Liver (tissue), 9 donors: Measurements from ENCODE around the gene RIGI. TPM values are rescaled to one million over a fixed set of nuclear protein-coding genes. Genes with fewer than 3 reads are reported as not detected.

ENCODE experiments used
- DNase-seq: peaks from one replicate; pipeline ENCODE4 v3.0.0-alpha.2; 2017; ENCODE audit warnings: low spot score
- H3K27ac ChIP-seq, 2 donors: one replicate each; pipeline ENCODE4 v1.7.0; 2013; ENCODE audit warnings: inconsistent platforms in 2 of 2, low read length in 2 of 2, control low read depth in 1 of 2, low read depth in 1 of 2, mild to moderate bottlenecking in 1 of 2
- H3K27me3 ChIP-seq, 4 donors: one replicate each; pipeline versions ENCODE4 v1.6.1 to v1.7.0; 2013; ENCODE audit warnings: low read length in 3 of 4, inconsistent platforms in 1 of 4, mild to moderate bottlenecking in 1 of 4, moderate library complexity in 1 of 4; ENCODE audit not compliant: control insufficient read depth in 4 of 4, insufficient read depth in 4 of 4
- H3K36me3 ChIP-seq, 4 donors: one replicate each; pipeline versions ENCODE4 v1.6.1 to v1.7.0; 2013; ENCODE audit warnings: low read length in 3 of 4, mild to moderate bottlenecking in 3 of 4, low read depth in 1 of 4, moderate library complexity in 1 of 4; ENCODE audit not compliant: control insufficient read depth in 4 of 4, insufficient read depth in 3 of 4
- H3K4me1 ChIP-seq, 4 donors: one replicate each; pipeline versions ENCODE4 v1.6.1 to v1.7.0; 2013; ENCODE audit warnings: low read length in 3 of 4, mild to moderate bottlenecking in 3 of 4, moderate library complexity in 1 of 4; ENCODE audit not compliant: control insufficient read depth in 4 of 4, insufficient read depth in 4 of 4
- H3K4me3 ChIP-seq, 3 donors: one replicate each; pipeline versions ENCODE4 v1.6.1 to v1.7.0; 2013; ENCODE audit warnings: low read length in 3 of 3, control low read depth in 1 of 3, low read depth in 1 of 3, mild to moderate bottlenecking in 1 of 3
- H3K9ac ChIP-seq, 2 donors: one replicate each; pipeline ENCODE4 v1.7.0; 2013; ENCODE audit warnings: low read length in 2 of 2, mild to moderate bottlenecking in 2 of 2, moderate library complexity in 2 of 2, control low read depth in 1 of 2, low read depth in 1 of 2
- H3K9me3 ChIP-seq, 4 donors: one replicate each; pipeline versions ENCODE4 v1.6.1 to v1.7.0; 2013; ENCODE audit warnings: low read length in 3 of 4; ENCODE audit not compliant: control insufficient read depth in 4 of 4
- FOXA1 ChIP-seq: IDR thresholded peaks from 2 replicates; pipeline ENCODE4 v1.6.1; 2016; ENCODE audit warnings: antibody characterized with exemption
- FOXA2 ChIP-seq: IDR thresholded peaks from 2 replicates; pipeline ENCODE4 v1.6.1; 2016; ENCODE audit warnings: antibody characterized with exemption
- HNF4G ChIP-seq: IDR thresholded peaks from 2 replicates; pipeline ENCODE4 v1.6.1; 2016; ENCODE audit warnings: antibody characterized with exemption
- NR2F2 ChIP-seq: IDR thresholded peaks from 2 replicates; pipeline ENCODE4 v1.6.1; 2016; ENCODE audit warnings: antibody characterized with exemption
- RAD21 ChIP-seq, 2 donors: IDR thresholded peaks; 2 replicates each; pipeline ENCODE4 v1.6.1; 2016; ENCODE audit warnings: antibody characterized with exemption in 2 of 2, mild to moderate bottlenecking in 2 of 2
- RXRA ChIP-seq, 2 donors: IDR thresholded peaks; 2 replicates each; pipeline ENCODE4 v1.6.1; 2017 to 2018; ENCODE audit warnings: antibody characterized with exemption in 2 of 2, mild to moderate bottlenecking in 1 of 2
- SP1 ChIP-seq: IDR thresholded peaks from 2 replicates; pipeline ENCODE4 v1.6.1; 2018; ENCODE audit warnings: antibody characterized with exemption, mild to moderate bottlenecking
- TAF1 ChIP-seq: conservative IDR thresholded peaks from 2 replicates; pipeline ENCODE4 v1.6.1; 2016; ENCODE audit warnings: antibody characterized with exemption, mild to moderate bottlenecking
- WGBS: extraction: QIAGEN DNeasy Blood & Tissue Kit; methylation state at CpG from one replicate; pipeline ENCODE4 v1.1.7; 2013; 5-methylcytosine and 5-hydroxymethylcytosine counted together
- polyA plus RNA-seq, 2 donors: library from polyadenylated mRNA; stranded (reverse) in 1 of 2; unstranded in 1 of 2; fragments of 200-250 nt in 1 of 2; fragments of >200 nt in 1 of 2; fragmentation: Nextera tagmentation in 1 of 2; extraction: Ambion mirVana in 1 of 2; gene quantifications; one replicate each; pipeline versions ENCODE4 v1.2.1 to v1.2.3, GENCODE V29; 2013 to 2015
- total RNA-seq, 2 donors: library from RNA; depleted of rRNA; stranded (reverse); fragments of >200 nt; gene quantifications; one replicate each; pipeline ENCODE4 v1.2.3, GENCODE V29; 2014
- TF ChIP-seq, protein P1 (sequence below): IDR thresholded peaks from 2 replicates; pipeline ENCODE4 v1.6.1; 2016; ENCODE audit warnings: antibody characterized with exemption, mild to moderate bottlenecking
- TF ChIP-seq, protein P2 (sequence below): IDR thresholded peaks from 2 replicates; pipeline ENCODE4 v1.6.1; 2016; ENCODE audit warnings: antibody characterized with exemption
- TF ChIP-seq, protein P3 (sequence below): fragments of 150-350 bp; IDR thresholded peaks from 2 replicates; pipeline ENCODE4 v1.5.1; 2017; ENCODE audit warnings: improper control_type of control experiment, low read depth, low read length; ENCODE audit not compliant: missing input control
- donor health status: healthy.
- donor health status: healthy.
- donor health status: healthy.
- donor health status: healthy.
- donor health status: healthy.

RIGI gene
- total and polyA plus RNA-seq, 4 donors = 2.6 to 7.4 (median 6.3) TPM

DNA sequence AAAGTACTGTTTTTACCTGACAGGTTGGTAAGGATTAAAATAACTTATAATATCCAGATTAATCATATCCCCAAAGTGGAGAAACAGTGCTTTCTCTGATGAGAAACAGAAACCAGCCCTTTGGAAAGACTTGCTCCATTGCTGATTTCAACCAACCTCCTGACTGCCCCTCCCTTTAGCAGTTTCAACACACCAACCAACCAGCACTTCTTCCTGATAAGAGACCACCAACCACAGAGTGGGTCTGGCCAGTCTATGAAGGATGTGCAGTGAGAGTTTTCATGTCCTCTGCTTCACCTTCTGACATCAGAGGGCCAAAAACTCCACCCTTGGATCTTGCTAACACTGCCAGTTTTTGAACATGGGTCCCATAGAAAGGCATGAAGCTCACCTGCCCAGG is 28.1 kb downstream of the RIGI start:
- no peak for DNase-seq
- H3K27ac ChIP-seq = no peak overlapping the region
- TF ChIP-seq, protein P1, sequence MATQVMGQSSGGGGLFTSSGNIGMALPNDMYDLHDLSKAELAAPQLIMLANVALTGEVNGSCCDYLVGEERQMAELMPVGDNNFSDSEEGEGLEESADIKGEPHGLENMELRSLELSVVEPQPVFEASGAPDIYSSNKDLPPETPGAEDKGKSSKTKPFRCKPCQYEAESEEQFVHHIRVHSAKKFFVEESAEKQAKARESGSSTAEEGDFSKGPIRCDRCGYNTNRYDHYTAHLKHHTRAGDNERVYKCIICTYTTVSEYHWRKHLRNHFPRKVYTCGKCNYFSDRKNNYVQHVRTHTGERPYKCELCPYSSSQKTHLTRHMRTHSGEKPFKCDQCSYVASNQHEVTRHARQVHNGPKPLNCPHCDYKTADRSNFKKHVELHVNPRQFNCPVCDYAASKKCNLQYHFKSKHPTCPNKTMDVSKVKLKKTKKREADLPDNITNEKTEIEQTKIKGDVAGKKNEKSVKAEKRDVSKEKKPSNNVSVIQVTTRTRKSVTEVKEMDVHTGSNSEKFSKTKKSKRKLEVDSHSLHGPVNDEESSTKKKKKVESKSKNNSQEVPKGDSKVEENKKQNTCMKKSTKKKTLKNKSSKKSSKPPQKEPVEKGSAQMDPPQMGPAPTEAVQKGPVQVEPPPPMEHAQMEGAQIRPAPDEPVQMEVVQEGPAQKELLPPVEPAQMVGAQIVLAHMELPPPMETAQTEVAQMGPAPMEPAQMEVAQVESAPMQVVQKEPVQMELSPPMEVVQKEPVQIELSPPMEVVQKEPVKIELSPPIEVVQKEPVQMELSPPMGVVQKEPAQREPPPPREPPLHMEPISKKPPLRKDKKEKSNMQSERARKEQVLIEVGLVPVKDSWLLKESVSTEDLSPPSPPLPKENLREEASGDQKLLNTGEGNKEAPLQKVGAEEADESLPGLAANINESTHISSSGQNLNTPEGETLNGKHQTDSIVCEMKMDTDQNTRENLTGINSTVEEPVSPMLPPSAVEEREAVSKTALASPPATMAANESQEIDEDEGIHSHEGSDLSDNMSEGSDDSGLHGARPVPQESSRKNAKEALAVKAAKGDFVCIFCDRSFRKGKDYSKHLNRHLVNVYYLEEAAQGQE = no peak
- no peaks in the 10 kb centered on the region for H3K27me3 ChIP-seq
- H3K9me3 ChIP-seq = no peaks in the 10 kb centered on the region
- peaks cover 6 to 26% (median 14%) of the 10 kb centered on the region in 4 donors for H3K36me3 ChIP-seq
- H3K4me1 ChIP-seq = no peaks in the 10 kb centered on the region
- no peak overlapping the region for H3K4me3 ChIP-seq
- H3K9ac ChIP-seq = no peak overlapping the region

DNA sequence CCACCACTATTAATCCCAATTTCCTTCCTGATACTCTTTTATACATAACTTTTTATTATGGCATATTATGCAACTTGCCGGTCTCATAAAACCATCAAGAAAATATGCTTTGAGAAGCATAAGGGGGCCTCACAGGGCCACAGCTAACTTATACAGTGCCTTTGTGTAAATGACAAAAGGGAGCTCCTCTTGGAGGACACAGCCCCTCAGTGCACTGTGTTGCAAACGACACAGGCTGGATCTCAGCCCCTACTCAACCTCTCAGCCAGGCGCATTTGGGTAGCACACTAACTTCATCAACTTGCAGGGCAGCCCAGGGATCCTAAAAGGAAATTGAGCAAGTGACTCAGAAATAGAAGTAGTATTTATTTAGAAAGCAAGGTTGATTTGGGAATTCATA is 35.4 kb downstream of the RIGI start:
- no peak for DNase-seq
- 90% methylated on average over 3 of the region's 3 CpGs for WGBS

DNA sequence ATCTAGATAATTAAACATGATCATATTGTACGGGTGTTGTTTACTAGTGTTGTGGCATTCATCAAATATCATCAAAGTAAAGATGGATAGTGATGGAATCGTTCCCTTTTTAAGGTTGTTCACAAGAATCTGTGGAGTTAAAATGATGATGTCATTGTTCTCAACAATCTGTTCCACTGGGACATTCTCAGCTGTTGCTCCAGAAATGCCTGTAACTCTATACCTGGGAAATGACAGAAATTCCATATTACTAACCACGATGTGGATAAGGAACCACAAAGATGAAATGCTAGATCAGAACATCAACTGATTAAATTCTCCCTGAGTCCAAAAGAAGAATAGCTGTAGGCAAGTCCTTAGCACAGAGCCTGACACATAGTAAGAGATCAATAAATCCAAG is 38.0 kb downstream of the RIGI start:
- peaks cover 4 to 23% (median 21%) of the 10 kb centered on the region in 4 donors for H3K36me3 ChIP-seq
- WGBS = 74% methylated on average over 3 of the region's 3 CpGs

More for the DNA sequence above, 35.4 kb downstream of the RIGI start:
- Histone ChIP-seq H3K9me3 (no peaks in the 10 kb centered on the region), H3K27ac (no peak overlapping the region), H3K9ac (no peak overlapping the region), H3K27me3 (no peaks in the 10 kb centered on the region), H3K4me1 (peaks cover 3 to 20% (median 14%) of the 10 kb centered on the region in 4 donors), H3K4me3 (no peak overlapping the region), H3K36me3 (peaks cover 4 to 7% (median 5%) of the 10 kb centered on the region in 4 donors)
- TF ChIP-seq HNF4G (no peak), FOXA2 (no peak), RAD21 (IDR thresholded peaks at IDR 0.05) (no peak), RXRA (IDR thresholded peaks at IDR 0.05) (no peak), FOXA1 (no peak), SP1 (no peak), NR2F2 (no peak)
- TF ChIP-seq, protein P1 = no peak
- TF ChIP-seq, protein P2, sequence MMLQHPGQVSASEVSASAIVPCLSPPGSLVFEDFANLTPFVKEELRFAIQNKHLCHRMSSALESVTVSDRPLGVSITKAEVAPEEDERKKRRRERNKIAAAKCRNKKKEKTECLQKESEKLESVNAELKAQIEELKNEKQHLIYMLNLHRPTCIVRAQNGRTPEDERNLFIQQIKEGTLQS = no peak

More for the DNA sequence above, 38.0 kb downstream of the RIGI start:
- Histone ChIP-seq H3K27me3 (no peaks in the 10 kb centered on the region), H3K27ac (no peak overlapping the region), H3K4me1 (peaks cover 3 to 20% (median 14%) of the 10 kb centered on the region in 4 donors), H3K4me3 (no peak overlapping the region), H3K9me3 (no peaks in the 10 kb centered on the region), H3K9ac (no peak overlapping the region)
- DNase-seq = no peak
- TF ChIP-seq SP1 (no peak), TAF1 (no peak)
- TF ChIP-seq, protein P3, sequence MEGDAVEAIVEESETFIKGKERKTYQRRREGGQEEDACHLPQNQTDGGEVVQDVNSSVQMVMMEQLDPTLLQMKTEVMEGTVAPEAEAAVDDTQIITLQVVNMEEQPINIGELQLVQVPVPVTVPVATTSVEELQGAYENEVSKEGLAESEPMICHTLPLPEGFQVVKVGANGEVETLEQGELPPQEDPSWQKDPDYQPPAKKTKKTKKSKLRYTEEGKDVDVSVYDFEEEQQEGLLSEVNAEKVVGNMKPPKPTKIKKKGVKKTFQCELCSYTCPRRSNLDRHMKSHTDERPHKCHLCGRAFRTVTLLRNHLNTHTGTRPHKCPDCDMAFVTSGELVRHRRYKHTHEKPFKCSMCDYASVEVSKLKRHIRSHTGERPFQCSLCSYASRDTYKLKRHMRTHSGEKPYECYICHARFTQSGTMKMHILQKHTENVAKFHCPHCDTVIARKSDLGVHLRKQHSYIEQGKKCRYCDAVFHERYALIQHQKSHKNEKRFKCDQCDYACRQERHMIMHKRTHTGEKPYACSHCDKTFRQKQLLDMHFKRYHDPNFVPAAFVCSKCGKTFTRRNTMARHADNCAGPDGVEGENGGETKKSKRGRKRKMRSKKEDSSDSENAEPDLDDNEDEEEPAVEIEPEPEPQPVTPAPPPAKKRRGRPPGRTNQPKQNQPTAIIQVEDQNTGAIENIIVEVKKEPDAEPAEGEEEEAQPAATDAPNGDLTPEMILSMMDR = no peak
